Muscle layer of duodenum (tissue), 2 donors: ENCODE measurements around the gene CGB3.

Source experiments
- H3K27ac ChIP-seq: one replicate; pipeline ENCODE4 v1.7.0; 2013; ENCODE audit warnings: mild to moderate bottlenecking, low read length
- H3K27me3 ChIP-seq: one replicate; pipeline ENCODE4 v1.7.0; 2013; ENCODE audit warnings: low read depth, mild to moderate bottlenecking, control low read depth, low read length
- H3K36me3 ChIP-seq, 2 donors: one replicate each; pipeline ENCODE4 v1.7.0; 2013; ENCODE audit warnings: low read length in 2 of 2, control low read depth in 1 of 2, mild to moderate bottlenecking in 1 of 2; ENCODE audit not compliant: insufficient read depth in 2 of 2, control insufficient read depth in 1 of 2
- H3K4me1 ChIP-seq, 2 donors: one replicate each; pipeline ENCODE4 v1.7.0; 2013; ENCODE audit warnings: low read length in 2 of 2, mild to moderate bottlenecking in 2 of 2, control low read depth in 1 of 2, moderate library complexity in 1 of 2; ENCODE audit not compliant: insufficient read depth in 2 of 2, control insufficient read depth in 1 of 2
- H3K4me3 ChIP-seq, 2 donors: one replicate each; pipeline ENCODE4 v1.7.0; 2013; ENCODE audit warnings: low read length in 2 of 2, low read depth in 1 of 2, mild to moderate bottlenecking in 1 of 2
- H3K9me3 ChIP-seq, 2 donors: one replicate each; pipeline ENCODE4 v1.7.0; 2013; ENCODE audit warnings: low read length in 2 of 2, control low read depth in 1 of 2, mild to moderate bottlenecking in 1 of 2; ENCODE audit not compliant: control insufficient read depth in 1 of 2
- donor health status: healthy.

Gene CGB3

DNA sequence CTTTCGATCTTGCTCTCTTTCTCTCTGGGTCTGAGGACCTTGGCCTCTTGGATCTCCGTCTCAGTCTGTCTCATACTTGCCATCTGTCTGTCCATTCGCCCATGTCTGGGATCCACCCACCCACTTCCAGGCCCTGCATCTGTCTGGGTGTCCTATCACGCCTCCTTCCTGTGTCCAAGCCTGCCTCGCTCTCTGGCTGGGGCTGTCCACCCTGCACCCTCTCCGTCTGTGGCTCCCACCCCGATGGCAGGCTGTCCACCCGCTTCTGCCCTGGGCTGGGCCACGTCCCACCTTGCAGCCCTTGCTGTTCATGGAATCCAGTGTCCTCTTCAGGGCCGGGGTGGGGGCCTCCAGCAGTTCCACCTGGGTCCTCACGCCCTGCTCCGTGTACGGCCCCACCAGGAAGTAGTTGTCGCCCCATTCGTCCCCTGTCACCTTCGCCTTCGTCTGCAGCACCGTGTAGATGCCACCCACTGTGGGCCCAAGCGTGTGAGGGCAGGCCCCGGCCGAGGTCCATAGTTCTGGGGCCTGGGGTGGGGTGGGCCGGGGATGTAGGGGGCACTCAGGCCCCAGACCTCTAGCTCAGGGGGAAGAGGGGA is 33.0 kb downstream of the CGB3 start:
- H3K27ac ChIP-seq: no peak overlapping the region
- peaks cover 5 to 32% of the 10 kb centered on the region in 2 donors for H3K4me1 ChIP-seq

DNA sequence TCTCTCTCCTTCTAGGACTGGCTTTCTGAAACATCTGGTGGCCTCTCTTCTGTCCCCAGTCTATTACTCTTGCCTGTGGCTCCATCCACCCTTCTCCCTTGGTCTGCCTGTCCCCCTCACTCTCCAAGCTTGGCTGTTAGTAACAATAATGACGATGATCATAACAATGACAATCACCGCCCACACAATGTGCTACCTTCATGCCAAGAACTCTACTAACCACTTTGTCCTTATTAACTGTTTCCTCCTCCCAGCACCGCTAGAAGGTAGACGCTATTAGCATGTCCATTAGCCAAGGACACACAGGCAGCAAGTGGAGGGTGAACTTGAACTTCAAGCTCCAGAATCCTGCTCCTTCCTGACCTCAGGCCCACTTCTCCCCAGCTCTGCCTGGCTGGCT is 33.7 kb downstream of the CGB3 start:
- H3K36me3 ChIP-seq: peaks cover 2 to 31% of the 10 kb centered on the region in 2 donors
- no peak overlapping the region for H3K27ac ChIP-seq
- H3K4me3 ChIP-seq: no peak overlapping the region

More for the DNA sequence above, 33.0 kb downstream of the CGB3 start:
- peaks cover 0 to 24% of the 10 kb centered on the region in 2 donors for H3K36me3 ChIP-seq
- H3K9me3 ChIP-seq: no peaks in the 10 kb centered on the region
- H3K4me3 ChIP-seq: no peak overlapping the region
- no peaks in the 10 kb centered on the region for H3K27me3 ChIP-seq

DNA sequence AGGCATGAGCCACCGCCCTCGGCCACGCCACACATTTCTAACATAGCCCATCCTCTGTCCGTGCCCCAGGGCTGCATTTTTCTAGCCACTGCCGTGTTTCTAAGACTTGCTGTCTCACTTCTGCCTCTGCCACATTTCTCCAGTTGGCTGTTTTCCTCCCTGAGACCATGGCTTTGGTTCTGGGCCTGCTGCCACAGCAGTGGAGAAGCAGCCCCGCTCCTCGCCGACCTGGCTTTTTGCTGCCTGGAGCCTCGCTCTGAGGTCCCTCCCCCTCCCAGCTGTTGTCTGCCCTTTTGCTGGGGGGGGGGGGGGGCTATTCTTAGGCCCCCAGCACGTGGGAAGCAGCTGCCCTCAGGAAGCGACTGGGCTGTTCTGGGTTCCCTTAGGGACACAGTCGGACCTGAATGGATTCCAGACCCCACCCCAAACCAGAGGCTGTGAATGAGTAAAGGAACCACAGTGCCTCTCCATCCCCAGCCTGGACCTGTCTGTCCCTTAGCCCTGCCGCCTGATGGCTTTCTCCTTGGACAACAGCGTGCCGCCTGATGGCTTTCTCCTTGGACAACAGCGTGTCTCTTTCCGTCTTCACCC is 34.3 kb downstream of the CGB3 start:
- no peaks in the 10 kb centered on the region for H3K27me3 ChIP-seq
- no peak overlapping the region for H3K4me3 ChIP-seq
- H3K36me3 ChIP-seq: peaks cover 8 to 37% of the 10 kb centered on the region in 2 donors
- peaks cover 5 to 30% of the 10 kb centered on the region in 2 donors for H3K4me1 ChIP-seq
- H3K27ac ChIP-seq: no peak overlapping the region
- H3K9me3 ChIP-seq: no peaks in the 10 kb centered on the region

More for the DNA sequence above, 33.7 kb downstream of the CGB3 start:
- Histone ChIP-seq H3K27me3 (no peaks in the 10 kb centered on the region), H3K4me1 (peaks cover 5 to 32% of the 10 kb centered on the region in 2 donors), H3K9me3 (no peaks in the 10 kb centered on the region)

DNA sequence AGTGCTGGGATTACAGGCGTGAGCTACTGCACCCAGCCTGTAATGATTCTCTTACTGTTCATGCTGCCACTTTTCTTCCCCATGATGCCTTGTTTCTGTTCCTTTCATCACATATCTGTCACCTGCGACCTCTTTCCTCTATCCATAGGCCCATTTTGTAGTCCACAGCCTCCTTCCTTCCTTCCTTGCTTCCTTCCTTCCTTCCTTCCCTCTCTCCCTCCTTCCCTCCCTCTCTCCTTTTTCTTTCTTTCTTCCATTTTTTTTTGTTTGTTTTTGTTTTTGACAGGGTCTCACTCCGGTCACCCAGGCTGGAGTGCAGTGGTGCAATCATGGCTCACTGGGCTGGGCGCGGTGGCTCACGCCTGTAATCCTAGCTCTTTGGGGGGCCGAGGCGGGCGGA is 35.3 kb downstream of the CGB3 start:
- Histone ChIP-seq H3K4me1 (peaks cover 5 to 21% of the 10 kb centered on the region in 2 donors), H3K36me3 (peaks cover 8 to 42% of the 10 kb centered on the region in 2 donors), H3K4me3 (no peak overlapping the region), H3K27me3 (no peaks in the 10 kb centered on the region), H3K27ac (no peak overlapping the region), H3K9me3 (no peaks in the 10 kb centered on the region)

DNA sequence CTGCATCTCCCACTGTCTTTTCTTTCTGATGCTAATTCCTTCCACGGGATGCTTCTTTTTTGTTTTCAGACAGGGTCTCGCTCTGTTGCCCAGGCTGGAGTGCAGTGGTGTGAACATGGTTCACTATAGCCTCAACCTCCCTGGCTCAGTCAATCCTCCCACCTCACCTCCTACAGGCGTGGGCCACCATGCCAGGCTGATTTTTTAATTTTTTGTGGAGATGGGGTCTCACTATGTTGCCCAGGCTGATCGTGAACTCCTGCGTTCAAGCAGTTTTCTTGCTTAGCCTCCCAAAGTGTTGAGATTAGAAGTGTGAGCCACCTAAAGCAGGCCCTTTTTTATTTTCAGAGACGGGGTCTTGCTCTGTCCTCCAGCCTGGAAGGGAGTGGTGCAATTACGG is 35.8 kb downstream of the CGB3 start:
- Histone ChIP-seq H3K27ac (no peak overlapping the region), H3K4me1 (peaks cover 5 to 20% of the 10 kb centered on the region in 2 donors), H3K27me3 (no peaks in the 10 kb centered on the region), H3K9me3 (no peaks in the 10 kb centered on the region), H3K36me3 (peaks cover 8 to 47% of the 10 kb centered on the region in 2 donors), H3K4me3 (no peak overlapping the region)

DNA sequence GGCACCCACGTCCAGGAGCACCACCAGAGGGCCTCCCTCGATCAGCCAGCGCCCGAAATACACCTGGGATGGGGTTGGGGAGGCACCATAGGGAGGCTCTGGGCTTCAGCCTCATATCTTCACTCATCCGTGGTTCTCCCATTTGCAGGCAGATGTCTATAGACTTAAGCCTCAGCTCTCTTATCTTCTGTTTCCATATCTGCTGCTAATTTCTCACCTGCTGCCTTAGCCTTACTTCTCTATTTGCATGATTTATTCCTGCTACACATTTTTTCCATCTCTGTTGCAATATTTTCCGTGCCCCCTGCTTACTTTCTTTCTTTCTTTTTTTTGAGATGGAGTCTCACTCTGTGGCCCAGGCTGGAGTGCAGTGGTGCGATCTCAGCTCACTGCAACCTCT is 36.8 kb downstream of the CGB3 start:
- peaks cover 12 to 54% of the 10 kb centered on the region in 2 donors for H3K36me3 ChIP-seq
- peaks cover 5 to 20% of the 10 kb centered on the region in 2 donors for H3K4me1 ChIP-seq
- no peaks in the 10 kb centered on the region for H3K27me3 ChIP-seq
- H3K9me3 ChIP-seq: no peaks in the 10 kb centered on the region
- H3K27ac ChIP-seq: no peak overlapping the region
- no peak overlapping the region for H3K4me3 ChIP-seq

DNA sequence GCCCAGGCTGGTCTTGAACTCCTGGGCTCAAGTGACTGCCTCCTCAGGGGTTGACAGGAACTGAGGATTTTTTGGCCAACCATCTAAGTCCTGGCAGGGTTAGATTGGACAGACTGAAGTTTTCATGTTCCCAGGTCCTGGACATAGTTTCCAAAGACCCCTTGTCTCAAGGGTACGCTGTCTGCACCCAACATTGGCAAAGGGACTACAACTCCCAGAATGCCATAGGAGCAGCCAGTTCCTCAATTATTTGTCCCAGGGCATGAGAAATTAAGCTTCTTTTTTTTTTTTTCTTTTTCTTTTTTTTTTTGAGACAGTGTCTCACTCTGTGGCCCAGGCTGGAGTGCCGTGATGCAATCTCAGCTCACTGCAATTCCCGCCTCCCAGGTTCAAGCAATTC is 37.9 kb downstream of the CGB3 start:
- Histone ChIP-seq H3K4me1 (peaks cover 0 to 11% of the 10 kb centered on the region in 2 donors), H3K9me3 (no peaks in the 10 kb centered on the region), H3K4me3 (no peak overlapping the region), H3K27me3 (no peaks in the 10 kb centered on the region), H3K36me3 (peaks cover 12 to 65% of the 10 kb centered on the region in 2 donors), H3K27ac (no peak overlapping the region)

DNA sequence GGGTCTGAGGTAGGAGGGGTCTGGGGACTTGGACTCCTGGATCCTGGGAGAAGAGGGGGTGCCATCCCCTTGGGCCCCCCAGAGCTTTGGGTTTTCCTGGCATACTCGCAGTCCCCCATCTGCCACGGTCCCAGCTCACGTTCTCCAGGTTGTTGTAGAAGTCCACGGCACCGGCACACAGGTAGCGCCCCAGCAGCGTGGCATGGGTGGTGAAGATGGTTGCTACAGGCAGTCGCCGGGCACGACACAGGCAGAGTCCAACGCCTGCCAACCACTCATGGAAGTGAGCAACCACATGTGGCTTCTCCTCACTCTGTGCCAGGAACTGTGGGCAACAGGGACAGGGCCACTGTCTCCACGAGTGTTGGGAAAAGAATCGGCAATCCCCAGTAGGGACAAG is 38.4 kb downstream of the CGB3 start:
- no peak overlapping the region for H3K27ac ChIP-seq
- peaks cover 0 to 6% of the 10 kb centered on the region in 2 donors for H3K4me1 ChIP-seq
- no peaks in the 10 kb centered on the region for H3K27me3 ChIP-seq
- no peaks in the 10 kb centered on the region for H3K9me3 ChIP-seq
- peaks cover 12 to 65% of the 10 kb centered on the region in 2 donors for H3K36me3 ChIP-seq
- H3K4me3 ChIP-seq: no peak overlapping the region

DNA sequence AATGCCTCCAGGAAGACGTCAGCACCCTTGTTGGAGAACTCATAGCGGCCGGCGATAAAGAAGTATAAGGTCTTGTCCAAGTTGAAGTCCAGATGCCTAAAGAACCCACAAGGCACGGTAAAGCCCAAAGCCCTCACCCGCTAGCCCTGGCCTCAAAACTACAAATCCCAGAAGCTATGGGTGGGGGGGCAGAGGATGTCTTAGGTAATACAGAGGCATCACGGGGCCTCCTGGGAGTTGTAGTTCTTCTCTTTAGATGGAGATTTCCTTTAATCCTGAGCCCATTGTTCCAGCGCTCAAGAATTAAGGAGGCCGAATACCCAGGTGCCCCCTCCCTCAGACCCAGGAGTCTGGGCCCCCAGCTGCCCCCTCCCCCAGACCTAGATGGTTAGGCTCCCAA is 41.9 kb downstream of the CGB3 start:
- no peaks in the 10 kb centered on the region for H3K27me3 ChIP-seq
- peaks cover 17 to 52% of the 10 kb centered on the region in 2 donors for H3K36me3 ChIP-seq
- no peaks in the 10 kb centered on the region for H3K4me1 ChIP-seq
- H3K9me3 ChIP-seq: no peaks in the 10 kb centered on the region
- H3K27ac ChIP-seq: no peak overlapping the region
- H3K4me3 ChIP-seq: no peak overlapping the region

DNA sequence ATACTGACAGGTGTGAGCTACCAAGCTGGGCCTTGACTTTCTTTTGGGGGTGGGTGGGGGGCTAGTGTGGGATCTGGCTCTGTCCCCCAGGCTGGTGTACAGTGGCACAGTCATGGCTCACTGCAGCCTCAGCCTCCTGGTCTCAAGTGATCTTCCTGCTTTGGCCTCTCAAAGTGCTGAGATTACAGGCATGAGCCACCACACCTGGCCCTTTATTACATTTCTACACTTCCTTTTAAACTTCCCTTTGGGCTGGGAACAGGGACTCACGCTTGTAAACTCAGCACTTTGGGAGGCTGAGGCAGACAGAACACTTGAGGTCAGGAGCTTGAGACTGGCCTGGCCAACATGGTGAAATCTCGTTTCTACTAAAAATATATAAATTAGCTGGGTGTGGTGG is 47.1 kb downstream of the CGB3 start:
- Histone ChIP-seq H3K4me1 (no peaks in the 10 kb centered on the region), H3K4me3 (no peak overlapping the region), H3K27me3 (no peaks in the 10 kb centered on the region), H3K36me3 (peaks cover 11 to 32% of the 10 kb centered on the region in 2 donors), H3K9me3 (no peaks in the 10 kb centered on the region), H3K27ac (no peak overlapping the region)

DNA sequence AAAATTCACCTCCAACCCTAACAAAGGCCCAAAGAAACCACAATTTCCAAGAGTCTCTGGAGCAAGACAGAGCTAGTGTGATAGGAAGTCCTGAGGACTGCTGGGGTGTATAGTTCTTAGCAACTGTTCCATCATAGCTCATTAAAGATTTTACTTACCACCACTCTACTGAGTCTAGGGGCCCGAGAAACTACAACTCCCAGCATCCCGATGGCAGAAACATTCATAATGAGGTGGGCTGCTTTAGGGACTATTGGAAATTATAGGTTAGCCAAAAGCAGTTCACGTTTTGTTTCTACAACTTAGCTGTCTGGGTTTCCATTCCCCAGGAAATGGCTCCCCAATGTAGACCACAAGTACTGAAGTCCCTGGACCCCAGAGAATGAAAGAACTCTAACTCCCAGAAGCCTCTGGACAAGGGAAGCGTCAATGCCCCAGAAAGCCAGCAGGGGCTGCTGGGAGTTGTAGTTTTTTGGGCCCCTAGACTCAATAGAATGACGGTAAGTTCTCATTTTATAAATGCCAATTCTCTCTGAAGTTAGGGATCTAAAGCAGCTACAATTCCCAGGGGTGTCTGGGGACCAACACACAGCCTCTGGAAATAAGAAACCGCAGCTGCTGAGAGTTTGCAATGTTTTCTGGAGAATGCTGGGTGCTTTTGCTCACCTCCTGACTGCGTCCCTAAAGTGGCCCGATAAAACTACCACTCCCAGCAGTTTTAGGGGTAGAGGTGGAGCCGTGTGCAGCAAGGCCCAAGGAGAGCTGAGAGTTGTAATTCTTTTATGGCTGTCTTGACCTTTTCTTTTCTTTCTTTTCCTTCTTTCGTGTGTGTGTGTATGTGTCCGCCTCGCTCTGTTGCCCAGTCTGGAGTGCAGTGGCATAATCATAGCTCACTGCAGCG is 47.9 kb downstream of the CGB3 start:
- Histone ChIP-seq H3K27ac (no peak overlapping the region), H3K4me1 (peaks cover 0 to under 1% of the 10 kb centered on the region in 2 donors), H3K36me3 (peaks cover 11 to 24% of the 10 kb centered on the region in 2 donors), H3K27me3 (no peaks in the 10 kb centered on the region), H3K9me3 (no peaks in the 10 kb centered on the region), H3K4me3 (no peak overlapping the region)
